Liver (tissue), 9 donors: ENCODE measurements around the gene EAF1. TPM values are rescaled to one million over a fixed set of nuclear protein-coding genes. Genes with fewer than 3 reads are reported as not detected.

ENCODE experiments used
- DNase-seq: peaks from one replicate; pipeline ENCODE4 v3.0.0-alpha.2; 2017; ENCODE audit warnings: low spot score
- H3K27ac ChIP-seq, 2 donors: one replicate each; pipeline ENCODE4 v1.7.0; 2013; ENCODE audit warnings: inconsistent platforms in 2 of 2, low read length in 2 of 2, control low read depth in 1 of 2, low read depth in 1 of 2, mild to moderate bottlenecking in 1 of 2
- H3K27me3 ChIP-seq, 4 donors: one replicate each; pipeline versions ENCODE4 v1.6.1 to v1.7.0; 2013; ENCODE audit warnings: low read length in 3 of 4, inconsistent platforms in 1 of 4, mild to moderate bottlenecking in 1 of 4, moderate library complexity in 1 of 4; ENCODE audit not compliant: control insufficient read depth in 4 of 4, insufficient read depth in 4 of 4
- H3K36me3 ChIP-seq, 4 donors: one replicate each; pipeline versions ENCODE4 v1.6.1 to v1.7.0; 2013; ENCODE audit warnings: low read length in 3 of 4, mild to moderate bottlenecking in 3 of 4, low read depth in 1 of 4, moderate library complexity in 1 of 4; ENCODE audit not compliant: control insufficient read depth in 4 of 4, insufficient read depth in 3 of 4
- H3K4me1 ChIP-seq, 4 donors: one replicate each; pipeline versions ENCODE4 v1.6.1 to v1.7.0; 2013; ENCODE audit warnings: low read length in 3 of 4, mild to moderate bottlenecking in 3 of 4, moderate library complexity in 1 of 4; ENCODE audit not compliant: control insufficient read depth in 4 of 4, insufficient read depth in 4 of 4
- H3K4me3 ChIP-seq, 3 donors: one replicate each; pipeline versions ENCODE4 v1.6.1 to v1.7.0; 2013; ENCODE audit warnings: low read length in 3 of 3, control low read depth in 1 of 3, low read depth in 1 of 3, mild to moderate bottlenecking in 1 of 3
- H3K9ac ChIP-seq, 2 donors: one replicate each; pipeline ENCODE4 v1.7.0; 2013; ENCODE audit warnings: low read length in 2 of 2, mild to moderate bottlenecking in 2 of 2, moderate library complexity in 2 of 2, control low read depth in 1 of 2, low read depth in 1 of 2
- H3K9me3 ChIP-seq, 4 donors: one replicate each; pipeline versions ENCODE4 v1.6.1 to v1.7.0; 2013; ENCODE audit warnings: low read length in 3 of 4; ENCODE audit not compliant: control insufficient read depth in 4 of 4
- CTCF ChIP-seq: fragments of 150-350 bp; IDR thresholded peaks from 2 replicates; pipeline ENCODE4 v1.5.1; 2017; ENCODE audit warnings: improper control_type of control experiment, low read depth, low read length; ENCODE audit not compliant: missing input control
- EGR1 ChIP-seq, 2 donors: IDR thresholded peaks; 2 replicates each; pipeline ENCODE4 v1.6.1; 2016 to 2018; ENCODE audit warnings: antibody characterized with exemption in 2 of 2, low read depth in 2 of 2
- FOXA2 ChIP-seq: IDR thresholded peaks from 2 replicates; pipeline ENCODE4 v1.6.1; 2016; ENCODE audit warnings: antibody characterized with exemption
- HNF4A ChIP-seq, 2 donors: conservative IDR thresholded peaks; 2 replicates each; pipeline ENCODE4 v1.6.1; 2016; ENCODE audit warnings: antibody characterized with exemption in 2 of 2, mild to moderate bottlenecking in 2 of 2
- JUND ChIP-seq, 2 donors: IDR thresholded peaks; 2 replicates each; pipeline ENCODE4 v1.6.1; 2016; ENCODE audit warnings: antibody characterized with exemption in 2 of 2
- MAX ChIP-seq: IDR thresholded peaks from 2 replicates; pipeline ENCODE4 v1.6.1; 2016; ENCODE audit warnings: antibody characterized with exemption
- REST ChIP-seq: IDR thresholded peaks from 2 replicates; pipeline ENCODE4 v1.6.1; 2016; ENCODE audit warnings: antibody characterized with exemption, mild to moderate bottlenecking
- RXRA ChIP-seq, 2 donors: IDR thresholded peaks; 2 replicates each; pipeline ENCODE4 v1.6.1; 2017 to 2018; ENCODE audit warnings: antibody characterized with exemption in 2 of 2, mild to moderate bottlenecking in 1 of 2
- TAF1 ChIP-seq: conservative IDR thresholded peaks from 2 replicates; pipeline ENCODE4 v1.6.1; 2016; ENCODE audit warnings: antibody characterized with exemption, mild to moderate bottlenecking
- ZBTB33 ChIP-seq: IDR thresholded peaks from 2 replicates; pipeline ENCODE4 v1.6.1; 2016; ENCODE audit warnings: antibody characterized with exemption
- WGBS: extraction: QIAGEN DNeasy Blood & Tissue Kit; methylation state at CpG from one replicate; pipeline ENCODE4 v1.1.7; 2013; 5-methylcytosine and 5-hydroxymethylcytosine counted together
- polyA plus RNA-seq, 2 donors: library from polyadenylated mRNA; stranded (reverse) in 1 of 2; unstranded in 1 of 2; fragments of 200-250 nt in 1 of 2; fragments of >200 nt in 1 of 2; fragmentation: Nextera tagmentation in 1 of 2; extraction: Ambion mirVana in 1 of 2; gene quantifications; one replicate each; pipeline versions ENCODE4 v1.2.1 to v1.2.3, GENCODE V29; 2013 to 2015
- total RNA-seq, 2 donors: library from RNA; depleted of rRNA; stranded (reverse); fragments of >200 nt; gene quantifications; one replicate each; pipeline ENCODE4 v1.2.3, GENCODE V29; 2014
- donor health status: healthy.
- donor health status: healthy.
- donor health status: healthy.
- donor health status: healthy.
- donor health status: healthy.

Gene EAF1
- total and polyA plus RNA-seq, 4 donors = 4.6 to 15.0 (median 11.4) TPM

GRCh38 chr3:15443826-15444524 lies 16.6 kb downstream of the EAF1 start:
- Histone ChIP-seq H3K36me3 (peaks cover 11 to 32% (median 25%) of the 10 kb centered on the region in 4 donors), H3K27ac (no peak overlapping the region), H3K9me3 (no peaks in the 10 kb centered on the region), H3K27me3 (no peaks in the 10 kb centered on the region), H3K4me3 (no peak overlapping the region), H3K9ac (no peak overlapping the region), H3K4me1 (peaks cover 0 to 3% (median 0%) of the 10 kb centered on the region in 4 donors)
- WGBS = 76% methylated on average over 4 of the region's 4 CpGs
- TF ChIP-seq JUND (IDR thresholded peaks at IDR 0.05) (no peak), ZBTB33 (no peak), MAX (no peak), CTCF (no peak), TAF1 (no peak), HNF4A (conservative IDR thresholded peaks at IDR 0.05) (peak in 1 of 2 donors; percentile 24), RXRA (IDR thresholded peaks at IDR 0.05) (peak; percentile 46 to 68)
- no peak for DNase-seq

- Histone ChIP-seq H3K9ac (no peak overlapping the region), H3K27me3 (no peaks in the 10 kb centered on the region), H3K36me3 (peaks cover 0 to 8% (median 0%) of the 10 kb centered on the region in 4 donors), H3K9me3 (no peaks in the 10 kb centered on the region), H3K4me3 (no peak overlapping the region), H3K4me1 (no peaks in the 10 kb centered on the region), H3K27ac (no peak overlapping the region)
- DNase-seq = no peak
- 86% methylated on average over 3 of the region's 3 CpGs for WGBS
- TF ChIP-seq TAF1 (no peak), REST (no peak), CTCF (no peak), FOXA2 (no peak), EGR1 (IDR thresholded peaks at IDR 0.05; ENCODE audit: low read depth in 2 of 2) (no peak)
These were observed 22.3 kb downstream of the EAF1 start for GRCh38 chr3:15449489-15450224.
